GM18861 (cell line): Measurements from ENCODE around the gene CLUH.
"Not testable (repeated sequence)": the region's sequence is repeated elsewhere in the genome, so short reads cannot be mapped to it uniquely, and the experiment has no call there.

Source experiments
- ATAC-seq: cut with Tn5 transposase; IDR thresholded peaks from one replicate; pipeline ENCODE4 v1.9.1; 2021; ENCODE audit not compliant: unreplicated experiment

CLUH gene

GRCh38 chr17:2688351-2689342, 22.9 kb downstream of the CLUH start:
- ATAC-seq = no peak

DNA sequence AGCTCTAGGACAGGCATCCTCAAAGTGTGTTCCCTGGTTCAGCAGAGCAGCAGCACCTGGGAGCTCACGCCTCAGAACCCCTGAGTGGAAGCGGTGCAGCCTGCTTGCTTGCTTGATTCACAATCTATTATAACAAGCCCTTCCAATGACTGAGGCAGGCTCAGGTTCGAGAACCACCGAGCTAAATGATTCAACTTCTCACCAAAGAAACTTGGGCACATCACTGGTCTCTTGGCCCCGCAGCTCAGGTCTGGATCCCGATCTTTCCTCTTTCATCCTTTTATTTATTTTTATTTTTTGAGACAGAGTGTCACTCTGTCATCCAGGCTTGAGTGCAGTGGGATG, 24.5 kb downstream of the CLUH start:
- ATAC-seq = no peak

DNA sequence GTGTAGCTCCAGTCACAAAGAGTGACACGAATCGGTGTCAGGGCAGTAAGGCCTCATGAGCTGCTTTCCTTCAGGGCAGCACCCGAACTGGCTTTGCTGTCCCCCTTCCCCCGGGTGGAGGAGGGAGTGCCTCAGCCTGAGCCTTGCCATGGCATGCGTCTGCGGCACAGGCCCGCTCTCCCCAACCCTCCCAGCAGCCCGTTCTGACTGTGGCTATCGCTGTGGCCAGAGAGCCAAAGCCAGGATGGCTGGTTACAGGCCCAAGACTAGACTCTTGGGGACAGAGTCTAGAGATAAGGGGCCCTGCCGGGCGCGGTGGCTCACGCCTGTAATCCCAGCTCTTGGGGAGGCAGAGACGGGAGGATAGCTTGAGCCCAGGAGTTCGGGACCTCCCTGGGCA, 25.9 kb downstream of the CLUH start:
- no peak for ATAC-seq

- ATAC-seq = no peak
Observed at GRCh38 chr17:2684549-2684948, 27.0 kb downstream of the CLUH start.

GRCh38 chr17:2683912-2684311, 27.7 kb downstream of the CLUH start:
- ATAC-seq = no peak

DNA sequence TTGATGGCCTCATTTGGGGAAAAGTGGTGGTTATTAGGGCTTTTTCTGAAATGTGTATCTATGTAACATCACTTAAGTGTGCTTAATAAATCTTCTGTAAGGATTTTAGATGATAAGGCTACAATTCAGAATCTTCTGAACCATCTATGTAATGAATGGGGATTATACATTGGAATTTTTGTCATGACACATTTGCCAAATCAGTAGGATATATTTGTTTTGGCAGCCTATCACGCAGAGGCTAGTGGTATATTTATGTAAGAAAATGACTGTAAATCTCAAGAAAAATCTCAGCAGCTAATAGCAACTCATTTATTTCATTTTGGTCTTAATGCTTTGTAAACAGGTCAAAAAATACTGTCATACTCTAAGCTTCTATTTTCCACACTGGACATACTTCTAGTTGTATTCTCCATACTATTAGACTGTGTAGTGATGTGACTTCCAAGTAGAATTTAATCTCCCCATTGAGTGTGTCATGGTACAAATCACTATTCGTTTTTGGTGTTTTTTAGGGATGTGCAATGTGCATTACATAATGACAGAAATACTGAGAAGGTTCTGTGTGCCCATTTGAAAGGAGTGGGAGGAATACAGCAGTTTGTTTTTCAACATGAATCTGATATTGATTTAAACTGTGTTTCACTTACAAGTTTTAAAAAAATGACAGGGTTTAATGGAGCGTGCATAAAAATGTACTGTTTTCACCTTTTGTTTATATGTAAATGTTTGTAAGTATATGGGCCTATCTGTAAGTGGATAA, 29.2 kb downstream of the CLUH start:
- ATAC-seq = no peak

DNA sequence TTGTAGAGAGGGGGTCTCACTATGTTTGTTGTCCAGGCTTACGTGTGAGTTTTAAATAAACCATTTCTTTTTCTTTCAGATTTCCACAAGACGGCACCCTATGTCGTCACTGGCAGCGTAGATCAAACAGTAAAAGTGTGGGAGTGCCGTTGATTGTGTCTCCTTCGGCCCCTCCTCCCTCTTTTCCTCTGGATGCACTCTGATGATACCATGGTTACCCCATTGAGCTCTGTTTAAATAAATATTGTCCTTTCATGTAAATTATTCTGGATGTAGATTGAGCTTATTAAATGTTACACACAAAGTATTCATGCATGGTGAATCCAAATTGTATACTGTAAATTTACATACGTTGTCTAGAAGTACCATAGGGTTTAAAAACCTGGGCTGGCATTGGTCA, 29.9 kb downstream of the CLUH start:
- ATAC-seq = no peak

GRCh38 chr17:2680961-2681360, 30.6 kb downstream of the CLUH start:
- no peak for ATAC-seq

DNA sequence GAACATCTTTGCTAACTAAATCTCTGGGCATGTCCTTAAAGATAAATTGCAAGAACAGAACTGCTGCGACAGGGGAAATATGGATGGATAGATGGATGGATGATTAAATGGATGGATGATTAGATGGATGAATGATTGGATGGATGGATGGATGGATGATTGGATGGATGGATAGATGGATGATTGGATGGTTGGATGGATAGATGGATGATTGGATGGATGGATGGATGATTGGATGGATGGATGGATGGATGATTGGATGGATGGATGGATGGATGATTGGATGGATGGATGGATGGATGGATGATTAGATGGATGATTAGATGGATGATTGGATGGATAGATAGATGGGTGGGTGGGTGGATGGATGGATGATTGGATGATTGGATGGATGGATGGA, 32.3 kb downstream of the CLUH start:
- not testable (repeated sequence) for ATAC-seq

DNA sequence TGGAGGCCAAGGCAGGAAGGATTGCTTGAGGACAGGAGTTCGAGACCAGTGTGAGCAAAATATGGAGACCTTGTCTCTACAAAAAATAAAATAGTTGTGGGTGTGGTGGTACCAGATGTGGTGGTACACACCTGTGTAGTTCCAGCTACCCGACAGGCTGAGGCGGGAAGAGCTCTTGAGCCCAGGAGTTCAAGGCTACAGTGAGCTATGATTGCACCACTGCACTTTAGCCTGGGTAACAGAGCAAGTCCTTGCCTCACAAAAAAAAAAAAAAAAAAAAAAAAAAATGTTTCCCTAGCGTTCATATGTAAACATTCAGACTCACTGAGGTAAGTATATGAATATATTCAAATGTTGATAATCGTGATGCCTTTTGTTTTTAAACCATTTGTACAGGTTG, 39.5 kb downstream of the CLUH start:
- no peak for ATAC-seq

DNA sequence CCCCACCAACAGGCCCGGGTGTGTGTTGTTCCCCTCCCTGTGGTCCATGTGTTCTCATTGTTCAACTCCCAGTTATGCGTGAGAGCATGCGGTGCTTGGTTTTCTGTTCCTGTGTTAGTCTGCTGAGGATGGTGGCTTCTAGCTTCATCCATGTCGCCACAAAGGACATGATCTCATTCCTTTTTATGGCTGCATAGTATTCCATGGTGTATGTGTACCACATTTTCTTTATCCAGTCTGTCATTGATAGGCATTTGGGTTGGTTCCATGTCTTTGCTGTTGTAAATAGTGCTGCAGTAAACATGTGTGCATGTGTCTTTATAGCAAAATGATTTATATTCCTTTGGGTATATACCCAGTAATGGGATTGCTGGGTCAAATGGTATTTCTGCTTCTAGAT, 51.2 kb downstream of the CLUH start:
- not testable (repeated sequence) for ATAC-seq

DNA sequence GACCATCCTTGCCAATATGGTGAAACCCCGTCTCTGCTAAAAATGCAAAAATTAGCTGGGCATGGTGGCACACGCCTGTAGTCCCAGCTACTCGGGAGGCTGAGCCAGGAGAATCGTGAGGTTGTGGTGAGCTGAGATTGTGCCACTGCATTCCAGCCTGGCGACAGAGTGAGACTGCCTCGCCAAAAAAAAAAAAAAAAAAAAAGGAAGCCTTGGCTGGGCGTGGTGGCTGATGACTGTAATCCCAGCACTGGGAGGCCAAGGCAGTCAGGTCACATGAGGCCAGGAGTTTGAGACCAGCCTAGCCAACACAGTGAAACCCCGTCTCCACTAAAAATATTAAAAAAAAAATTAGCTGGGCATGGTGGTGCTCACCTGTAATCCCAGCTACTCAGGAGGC, 52.2 kb downstream of the CLUH start:
- not testable (repeated sequence) for ATAC-seq

GRCh38 chr17:2656283-2656682, 55.3 kb downstream of the CLUH start:
- no peak for ATAC-seq

GRCh38 chr17:2655546-2655945, 56.0 kb downstream of the CLUH start:
- no peak for ATAC-seq

DNA sequence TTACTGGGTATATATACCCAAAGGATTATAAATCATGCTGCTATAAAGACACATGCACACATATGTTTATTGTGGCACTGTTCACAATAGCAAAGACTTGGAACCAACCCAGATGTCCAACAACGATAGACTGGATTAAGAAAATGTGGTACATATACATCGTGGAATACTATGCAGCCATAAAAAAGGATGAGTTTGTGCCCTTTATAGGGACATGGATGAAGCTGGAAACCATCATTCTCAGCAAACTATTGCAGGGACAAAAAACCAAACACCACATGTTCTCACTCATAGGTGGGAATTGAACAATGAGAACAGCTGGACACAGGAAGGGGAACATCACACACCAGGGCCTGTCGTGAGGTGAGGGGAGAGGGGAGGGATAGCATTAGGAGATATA, 58.7 kb downstream of the CLUH start:
- ATAC-seq = not testable (repeated sequence)

DNA sequence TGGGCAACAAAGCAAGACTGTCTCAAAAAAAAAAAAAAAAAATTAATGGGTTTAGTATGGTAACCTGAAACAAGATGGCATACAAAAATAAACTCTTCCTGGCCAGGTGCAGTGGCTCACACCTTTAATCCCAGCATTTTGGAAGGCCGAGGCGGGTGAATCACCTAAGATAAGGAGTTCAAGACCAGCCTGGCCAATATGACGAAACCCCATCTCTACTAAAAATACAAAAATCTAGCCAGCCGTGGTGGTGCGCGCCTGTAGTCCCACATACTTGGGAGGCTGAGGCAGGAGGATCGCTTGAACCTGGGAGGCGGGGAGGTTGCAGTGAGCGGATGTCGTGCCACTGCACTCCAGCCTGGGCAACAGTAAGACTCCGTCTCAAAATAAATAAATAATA, 62.4 kb downstream of the CLUH start:
- no peak for ATAC-seq

DNA sequence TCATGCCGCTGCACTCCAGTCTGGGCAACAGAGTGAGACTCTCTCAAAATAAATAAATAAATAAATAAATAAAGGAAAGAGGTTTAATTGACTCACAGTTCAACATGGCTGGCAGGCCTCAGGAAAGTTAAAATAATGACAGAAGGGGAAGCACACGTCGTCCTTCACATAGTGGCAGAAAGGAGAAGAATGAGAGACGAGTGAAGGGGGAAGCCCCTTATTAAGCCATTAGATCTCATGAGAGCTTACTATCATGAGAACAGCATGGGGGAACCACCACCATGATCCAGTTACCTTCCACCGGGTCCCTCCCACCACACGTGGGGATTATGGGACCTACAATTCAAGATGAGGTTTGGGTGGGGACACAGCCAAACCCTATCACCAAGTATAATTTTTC, 63.6 kb downstream of the CLUH start:
- ATAC-seq = no peak

GRCh38 chr17:2644971-2645370, 66.6 kb downstream of the CLUH start:
- ATAC-seq = no peak
